Epithelial cell of proximal tubule (primary cell): ENCODE results near the gene LAMA1. TPM values are rescaled to one million over a fixed set of nuclear protein-coding genes. Genes with fewer than 3 reads are reported as not detected.

Experiments used
- DNase-seq: peaks from one replicate; pipeline ENCODE4 v3.0.0-alpha.2; 2011; ENCODE audit warnings: low read depth
- H3K4me3 ChIP-seq: 2 replicates; pipeline ENCODE4 v1.5.1; 2011; ENCODE audit warnings: low read depth, mild to moderate bottlenecking, low read length
- total RNA-seq: library from RNA; depleted of rRNA; stranded (reverse); fragments of >200 nt; gene quantifications from 2 replicates; pipeline ENCODE4 v1.2.3, GENCODE V29; 2015
- TF ChIP-seq, protein P1 (sequence below): conservative IDR thresholded peaks from 2 replicates; pipeline ENCODE4 v1.5.1; 2012; ENCODE audit warnings: low read depth, mild to moderate bottlenecking, low read length

Gene LAMA1
- total RNA-seq, 1 donor from 2014 or later, result 23.2 TPM

DNA sequence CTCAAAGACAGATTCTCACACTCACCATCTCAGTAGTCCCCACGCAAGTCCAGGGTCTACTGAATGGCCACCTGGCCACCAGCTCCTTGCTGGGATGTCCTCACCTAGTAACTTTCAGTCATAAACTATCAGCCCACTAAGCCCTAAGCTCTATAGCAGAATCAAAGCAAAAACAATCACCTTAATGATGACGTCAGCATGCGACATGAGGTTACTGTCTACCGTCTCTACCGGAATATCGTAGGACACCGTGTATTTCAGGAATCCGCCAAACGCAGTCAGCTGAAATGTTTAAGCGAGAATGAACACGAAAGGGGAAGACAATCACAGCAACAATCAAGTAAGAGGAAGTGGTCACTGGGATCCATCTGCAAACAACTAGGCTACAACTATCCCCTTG, 81.8 kb downstream of the LAMA1 start:
- no peak overlapping the region for H3K4me3 ChIP-seq
- TF ChIP-seq, protein P1, sequence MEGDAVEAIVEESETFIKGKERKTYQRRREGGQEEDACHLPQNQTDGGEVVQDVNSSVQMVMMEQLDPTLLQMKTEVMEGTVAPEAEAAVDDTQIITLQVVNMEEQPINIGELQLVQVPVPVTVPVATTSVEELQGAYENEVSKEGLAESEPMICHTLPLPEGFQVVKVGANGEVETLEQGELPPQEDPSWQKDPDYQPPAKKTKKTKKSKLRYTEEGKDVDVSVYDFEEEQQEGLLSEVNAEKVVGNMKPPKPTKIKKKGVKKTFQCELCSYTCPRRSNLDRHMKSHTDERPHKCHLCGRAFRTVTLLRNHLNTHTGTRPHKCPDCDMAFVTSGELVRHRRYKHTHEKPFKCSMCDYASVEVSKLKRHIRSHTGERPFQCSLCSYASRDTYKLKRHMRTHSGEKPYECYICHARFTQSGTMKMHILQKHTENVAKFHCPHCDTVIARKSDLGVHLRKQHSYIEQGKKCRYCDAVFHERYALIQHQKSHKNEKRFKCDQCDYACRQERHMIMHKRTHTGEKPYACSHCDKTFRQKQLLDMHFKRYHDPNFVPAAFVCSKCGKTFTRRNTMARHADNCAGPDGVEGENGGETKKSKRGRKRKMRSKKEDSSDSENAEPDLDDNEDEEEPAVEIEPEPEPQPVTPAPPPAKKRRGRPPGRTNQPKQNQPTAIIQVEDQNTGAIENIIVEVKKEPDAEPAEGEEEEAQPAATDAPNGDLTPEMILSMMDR, result no peak
- no peak for DNase-seq

DNA sequence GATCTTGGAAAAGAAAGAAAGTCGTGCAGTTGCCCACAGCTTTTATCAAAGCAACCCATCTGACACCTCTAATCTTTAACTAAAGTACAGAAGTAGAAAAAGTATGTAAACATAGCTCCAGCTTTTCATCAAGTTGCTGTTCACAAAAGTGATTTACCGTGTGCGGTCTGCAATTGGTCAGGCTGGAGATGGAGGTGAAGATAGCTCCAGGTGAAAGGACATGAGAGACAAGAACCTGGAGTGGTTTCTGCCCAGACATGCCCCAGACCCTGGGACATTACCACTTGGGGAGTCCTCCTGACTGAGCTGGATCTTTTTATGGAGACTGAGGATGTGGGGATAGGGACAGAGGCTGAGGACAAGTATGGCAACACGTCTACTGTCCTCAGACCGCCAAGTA, 82.7 kb downstream of the LAMA1 start:
- TF ChIP-seq, protein P1, result no peak
- H3K4me3 ChIP-seq, result no peak overlapping the region
- DNase-seq, result no peak

DNA sequence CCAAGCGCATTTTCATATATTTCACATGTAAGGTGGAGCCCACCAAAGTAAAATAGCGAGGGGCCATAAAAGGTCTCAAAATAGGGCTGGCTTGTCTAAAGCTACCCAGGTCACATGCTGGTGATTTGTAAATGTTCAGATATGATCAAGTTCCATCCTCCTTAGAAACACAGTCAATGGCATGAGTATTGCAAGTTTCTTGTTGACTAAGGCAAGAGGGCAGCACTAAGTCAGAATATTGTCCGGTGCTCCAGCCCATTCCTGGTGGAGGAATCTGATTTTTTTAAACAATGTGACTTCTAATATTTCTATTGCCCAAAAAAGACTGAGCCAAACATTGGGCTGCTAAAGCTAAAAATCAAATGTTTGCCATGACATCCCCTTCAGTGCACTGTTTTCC, 85.1 kb downstream of the LAMA1 start:
- DNase-seq, result no peak
- no peak overlapping the region for H3K4me3 ChIP-seq
- TF ChIP-seq, protein P1, result no peak

DNA sequence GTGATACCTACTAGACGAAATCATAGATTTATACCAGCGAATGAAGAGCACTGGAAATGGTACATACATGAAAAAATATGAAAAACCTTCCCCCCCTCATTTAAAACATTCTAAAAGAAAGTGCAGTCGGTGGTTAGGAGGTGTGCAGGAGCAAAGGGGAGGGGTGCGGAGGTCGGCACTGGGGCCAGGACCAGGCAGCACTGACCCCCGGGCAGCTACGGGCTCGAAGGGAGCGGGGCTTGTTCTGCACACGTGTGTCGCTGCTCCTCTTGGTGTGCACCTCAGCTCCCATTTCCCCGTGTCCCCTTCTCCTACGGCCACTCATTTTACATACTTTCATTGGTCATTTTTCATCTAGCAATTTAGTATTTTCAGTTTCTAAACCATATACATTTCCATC, 89.0 kb downstream of the LAMA1 start:
- no peak overlapping the region for H3K4me3 ChIP-seq
- TF ChIP-seq, protein P1, result no peak
- no peak for DNase-seq

DNA sequence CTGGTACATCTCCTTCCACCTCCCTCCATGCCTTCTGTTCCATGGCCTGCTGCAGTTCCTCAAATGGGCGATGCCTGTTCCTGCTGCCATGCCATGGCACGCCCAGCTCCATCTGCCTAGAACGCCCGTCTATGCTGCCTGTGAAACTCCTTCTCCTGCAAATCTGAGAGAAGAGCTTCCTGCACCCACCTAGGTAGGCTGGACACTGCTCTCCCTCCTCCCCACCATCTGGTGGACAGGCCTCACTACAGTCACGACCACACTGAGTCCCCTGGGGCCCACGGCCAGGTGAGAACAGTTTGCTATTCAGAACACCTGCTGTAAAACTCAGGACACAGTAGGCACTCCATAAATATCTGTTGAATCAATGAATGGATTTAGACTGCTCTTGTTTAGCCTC, 92.4 kb downstream of the LAMA1 start:
- H3K4me3 ChIP-seq, result no peak overlapping the region
- TF ChIP-seq, protein P1, result no peak
- DNase-seq, result no peak

DNA sequence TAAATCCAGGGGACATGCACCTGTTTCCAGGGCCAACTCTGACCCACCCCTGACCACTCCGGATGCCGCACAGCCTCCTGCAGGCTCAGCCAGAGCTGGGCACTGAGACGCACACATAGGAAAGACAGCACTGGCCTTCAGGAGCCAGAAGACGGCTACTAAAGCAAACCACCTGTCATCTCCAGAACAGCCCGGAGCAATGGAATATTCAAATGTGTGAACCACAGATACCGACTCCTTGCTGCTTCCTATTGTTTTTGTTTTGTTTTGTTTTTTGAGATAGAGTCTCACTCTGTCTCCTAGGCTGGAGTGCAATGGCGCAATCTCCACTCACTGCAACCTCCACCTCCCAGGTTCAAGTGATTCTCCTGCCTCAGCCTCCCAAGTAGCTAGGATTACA, 94.0 kb downstream of the LAMA1 start:
- TF ChIP-seq, protein P1, result no peak

DNA sequence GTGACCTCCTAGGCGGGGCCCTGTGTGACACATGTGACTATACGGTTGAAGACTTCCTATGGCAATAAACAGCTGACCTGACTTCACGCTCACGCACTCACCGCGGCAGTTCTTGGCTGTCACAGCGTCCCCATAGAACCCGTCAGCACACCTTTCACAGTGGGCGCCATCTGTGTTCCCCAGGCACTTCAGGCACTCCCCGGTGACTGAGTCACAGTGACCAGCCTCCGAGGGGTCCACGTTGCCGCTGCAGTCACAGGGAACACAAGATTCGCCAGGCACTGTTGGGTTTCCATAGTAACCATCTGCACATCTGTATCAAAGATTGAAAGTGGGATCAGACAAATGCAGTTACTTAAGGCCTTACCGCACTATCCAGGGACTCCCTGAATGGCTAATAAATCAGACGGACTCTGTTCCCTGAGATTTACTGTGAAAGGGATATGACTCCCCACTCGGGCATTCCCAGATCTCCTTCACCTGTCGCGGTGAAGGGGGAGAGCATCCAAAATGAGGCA, 94.5 kb downstream of the LAMA1 start:
- H3K4me3 ChIP-seq, result no peak overlapping the region
- DNase-seq, result no peak
- TF ChIP-seq, protein P1, result no peak

More for the DNA sequence above, 94.0 kb downstream of the LAMA1 start:
- DNase-seq, result no peak
- no peak overlapping the region for H3K4me3 ChIP-seq
